CD4-positive, alpha-beta T cell treated with Interleukin-6 at 100 ng/mL for 8 hours (primary cell): ENCODE measurements around the gene CR1.
"Not testable (repeated sequence)": the region's sequence is repeated elsewhere in the genome, so short reads cannot be mapped to it uniquely, and the experiment has no call there.

Experiments used
- DNase-seq: peaks from one replicate; pipeline ENCODE4 v3.0.0-alpha.2; 2020; ENCODE audit warnings: mixed read lengths, low spot score

The CR1 gene

GRCh38 chr1:207589506-207589905 is 93.5 kb downstream of the CR1 start:
- not testable (repeated sequence) for DNase-seq

- DNase-seq: not testable (repeated sequence)
Measured at GRCh38 chr1:207591205-207591604, 95.2 kb downstream of the CR1 start.

GRCh38 chr1:207594095-207594494 is 98.1 kb downstream of the CR1 start:
- DNase-seq: not testable (repeated sequence)

GRCh38 chr1:207603777-207604176 is 107.8 kb downstream of the CR1 start:
- DNase-seq: no peak

- no peak for DNase-seq
Measured at GRCh38 chr1:207605444-207606361, 109.7 kb downstream of the CR1 start.

GRCh38 chr1:207606362-207606755 is 110.4 kb downstream of the CR1 start:
- DNase-seq: no peak

GRCh38 chr1:207612762-207613161 is 116.8 kb downstream of the CR1 start:
- no peak for DNase-seq

- DNase-seq: peak; percentile 27
Measured at GRCh38 chr1:207619871-207620542, 124.0 kb downstream of the CR1 start.

GRCh38 chr1:207620543-207620893 is 124.6 kb downstream of the CR1 start:
- no peak for DNase-seq

- not testable (repeated sequence) for DNase-seq
Measured at GRCh38 chr1:207625504-207626071, 129.6 kb downstream of the CR1 start.

GRCh38 chr1:207626972-207627337 is 131.0 kb downstream of the CR1 start:
- no peak for DNase-seq

- DNase-seq: no peak
Measured at GRCh38 chr1:207627496-207627895, 131.5 kb downstream of the CR1 start.

GRCh38 chr1:207628776-207629175 is 132.8 kb downstream of the CR1 start:
- DNase-seq: no peak

GRCh38 chr1:207631137-207631536 is 135.2 kb downstream of the CR1 start:
- DNase-seq: no peak

- no peak for DNase-seq
Measured at GRCh38 chr1:207633226-207633625, 137.3 kb downstream of the CR1 start.

GRCh38 chr1:207633699-207634289 is 137.8 kb downstream of the CR1 start:
- not testable (repeated sequence) for DNase-seq

GRCh38 chr1:207634293-207634692 is 138.3 kb downstream of the CR1 start:
- DNase-seq: not testable (repeated sequence)

- not testable (repeated sequence) for DNase-seq
Measured at GRCh38 chr1:207635569-207636186, 139.7 kb downstream of the CR1 start.

GRCh38 chr1:207638487-207639145 is 142.7 kb downstream of the CR1 start:
- not testable (repeated sequence) for DNase-seq

GRCh38 chr1:207639362-207639761 is 143.4 kb downstream of the CR1 start:
- DNase-seq: not testable (repeated sequence)

GRCh38 chr1:207644166-207644851 is 148.4 kb downstream of the CR1 start:
- no peak for DNase-seq
